Endothelial cell of umbilical vein (primary cell): ENCODE results near the gene HTR3D. TPM values are rescaled to one million over a fixed set of nuclear protein-coding genes. Genes with fewer than 3 reads are reported as not detected.

ENCODE experiments used
- Bru-seq: library from RNA; stranded (reverse); fragments of 400-500 nt; gene quantifications from one replicate; lab custom pipeline; 2021; lab: Mats Ljungman, UMichigan
- BruChase-seq, 2 experiments: library from RNA; stranded (reverse); fragments of 400-500 nt; gene quantifications; one replicate each; lab custom pipeline; 2021; lab: Mats Ljungman, UMichigan
- BruUV-seq: library from RNA; stranded (reverse); fragments of 400-500 nt; replicated peaks from 2 replicates; lab custom pipeline; 2021; lab: Mats Ljungman, UMichigan
- CTCF ChIA-PET: fragments of 300-600, 350-600 bp; sonication (Branson Sonifier 250); formaldehyde crosslinking; loops from one replicate; lab custom pipeline; 2021; ENCODE audit warnings: antibody characterized with exemption, inconsistent platforms; lab: Charles Lee
- POLR2A ChIA-PET: fragments of 300-600, 350-600 bp; sonication (Branson Sonifier 250); formaldehyde crosslinking; loops from one replicate; lab custom pipeline; 2021; ENCODE audit warnings: antibody characterized with exemption, inconsistent platforms; lab: Charles Lee
- DNase-seq: peaks from one replicate; pipeline ENCODE4 v3.0.0-alpha.2; 2011; ENCODE audit warnings: low read depth, low spot score
- FAIRE-seq: peaks from 2 replicates; lab custom pipeline; 2011; peaks lifted over from hg19 to GRCh38; lab: Jason Lieb, UNC
- H2AFZ ChIP-seq: 2 replicates; pipeline ENCODE4 v1.6.0; 2012; ENCODE audit warnings: low read depth, low read length, control low read depth, inconsistent platforms
- H3K27ac ChIP-seq: 2 replicates; pipeline ENCODE4 v1.5.1; 2011; ENCODE audit warnings: low read depth, mild to moderate bottlenecking, control low read depth, low read length, moderate library complexity; ENCODE audit not compliant: insufficient read depth
- H3K27me3 ChIP-seq, 2 experiments: 2 replicates each; pipeline versions ENCODE4 v1.6.0 to v1.6.1; 2011; ENCODE audit warnings: low read length in 2 of 2, mixed read lengths in 1 of 2; ENCODE audit not compliant: control insufficient read depth in 2 of 2, insufficient read depth in 2 of 2
- H3K36me3 ChIP-seq, 2 experiments: 2 replicates in 1 of 2; 3 replicates in 1 of 2; pipeline ENCODE4 v1.5.1; 2011; ENCODE audit warnings: low read length in 2 of 2, mild to moderate bottlenecking in 1 of 2, moderate library complexity in 1 of 2; ENCODE audit not compliant: control insufficient read depth in 2 of 2, insufficient read depth in 2 of 2; ENCODE audit errors: extremely low read depth in 1 of 2
- H3K4me1 ChIP-seq: 3 replicates; pipeline ENCODE4 v1.5.1; 2011; ENCODE audit warnings: mild to moderate bottlenecking, low read length; ENCODE audit not compliant: control insufficient read depth, insufficient read depth; ENCODE audit errors: extremely low read depth
- H3K4me2 ChIP-seq: 2 replicates; pipeline ENCODE4 v1.6.1; 2011; ENCODE audit warnings: low read length, control low read depth, mixed read lengths; ENCODE audit not compliant: insufficient read depth
- H3K4me3 ChIP-seq, 3 experiments: fragments of 200-600 bp in 1 of 3; sonication (generic), shearing (Covaris generic) in 1 of 3; replicated peaks in 1 of 3; 2 replicates each; pipeline ENCODE4 v1.5.1; 2011 to 2016; ENCODE audit warnings: control low read depth in 3 of 3, low read length in 3 of 3, mild to moderate bottlenecking in 2 of 3, inconsistent platforms in 1 of 3, low read depth in 1 of 3, moderate library complexity in 1 of 3; ENCODE audit not compliant: insufficient read depth in 1 of 3
- H3K79me2 ChIP-seq: 2 replicates; pipeline ENCODE4 v1.6.0; 2012; ENCODE audit warnings: low read length, inconsistent platforms; ENCODE audit not compliant: control insufficient read depth, insufficient read depth
- H3K9ac ChIP-seq: replicated peaks from 2 replicates; pipeline ENCODE3; 2011; ENCODE audit warnings: low read length, control low read depth; ENCODE audit not compliant: insufficient read depth; ENCODE audit errors: extremely low read depth
- H3K9me1 ChIP-seq: replicated peaks from 3 replicates; pipeline ENCODE4 v1.6.0; 2011; ENCODE audit warnings: mild to moderate bottlenecking, low read length; ENCODE audit not compliant: control insufficient read depth, insufficient read depth; ENCODE audit errors: extremely low read depth
- H3K9me3 ChIP-seq: replicated peaks from 2 replicates; pipeline ENCODE4 v1.5.1; 2012; ENCODE audit warnings: low read length, inconsistent platforms; ENCODE audit not compliant: control insufficient read depth, insufficient read depth
- H4K20me1 ChIP-seq: replicated peaks from 2 replicates; pipeline ENCODE3; 2011; ENCODE audit warnings: mild to moderate bottlenecking, low read length; ENCODE audit not compliant: control insufficient read depth, insufficient read depth; ENCODE audit errors: extremely low read depth
- EZH2 ChIP-seq: IDR thresholded peaks from 2 replicates; pipeline ENCODE4 v1.6.1; 2012; ENCODE audit warnings: borderline replicate concordance, low read depth, mild to moderate bottlenecking, moderate library complexity, low read length, inconsistent platforms; ENCODE audit not compliant: severe bottlenecking
- FOS ChIP-seq: IDR thresholded peaks from 2 replicates; pipeline ENCODE4 v1.6.1; 2011; ENCODE audit warnings: mild to moderate bottlenecking, low read length, moderate library complexity, borderline replicate concordance; ENCODE audit not compliant: insufficient read depth
- GATA2 ChIP-seq: IDR thresholded peaks from 2 replicates; pipeline ENCODE4 v1.7.0; 2011; ENCODE audit warnings: low read depth, mild to moderate bottlenecking, moderate library complexity, mixed read lengths, low read length; ENCODE audit not compliant: insufficient read length, insufficient read depth
- JUN ChIP-seq: IDR thresholded peaks from 2 replicates; pipeline ENCODE4 v1.6.1; 2011; ENCODE audit warnings: borderline replicate concordance, low read depth; ENCODE audit not compliant: insufficient read length, insufficient read depth
- MYC ChIP-seq: IDR thresholded peaks from one replicate; pipeline ENCODE4 v1.6.1; 2011; ENCODE audit warnings: mild to moderate bottlenecking, low read depth, low read length
- POLR2A ChIP-seq: IDR thresholded peaks from 2 replicates; pipeline ENCODE4 v1.6.1; 2012; ENCODE audit warnings: low read depth, mild to moderate bottlenecking, control low read depth, low read length
- POLR2AphosphoS5 ChIP-seq: IDR thresholded peaks from 2 replicates; pipeline ENCODE4 v1.6.1; 2012; ENCODE audit warnings: low read depth, mild to moderate bottlenecking, control low read depth, low read length, moderate library complexity; ENCODE audit not compliant: insufficient read depth
- dilution Hi-C: fragments of 300-500 bp; cut with MboI; formaldehyde crosslinking; loops from one replicate; pipeline ENCODE4 v1.15.0; 2019; ENCODE audit warnings: low sequenced_read_pairs; ENCODE audit not compliant: extremely low pct_ligation_motif_present
- intact Hi-C: fragments of 100-400 bp; cut with micrococcal nuclease; formaldehyde crosslinking; loops from one replicate; pipeline ENCODE4 v1.10.0; 2022
- long read RNA-seq: library from polyadenylated mRNA; stranded (forward); transcript quantifications from one replicate; pipeline ENCODE4 v2.0.0, GENCODE V29; 2021
- polyA minus RNA-seq, 3 experiments: library from RNA; depleted of rRNA, polyadenylated mRNA; stranded (reverse); fragments of >200 nt; gene quantifications; 1 replicate in 1 of 3; 2 replicates in 2 of 3; pipeline ENCODE4 v1.2.3, GENCODE V29; 2011
- polyA plus RNA-seq, 4 experiments: library from polyadenylated mRNA; depleted of rRNA in 3 of 4; stranded (reverse) in 3 of 4; unstranded in 1 of 4; fragments of >200 nt; gene quantifications; 2 replicates each; pipeline versions ENCODE4 v1.2.1 to v1.2.3, GENCODE V29; 2011 to 2012; ENCODE audit warnings: missing spikeins in 1 of 4
- total RNA-seq: library from RNA; stranded (reverse); gene quantifications from 2 replicates; pipeline ENCODE4 v1.2.3, GENCODE V29; 2021
- TF ChIP-seq, protein P1 (sequence below): IDR thresholded peaks from 2 replicates; pipeline ENCODE4 v1.6.1; 2011; ENCODE audit not compliant: insufficient read depth, insufficient read length
- TF ChIP-seq, protein P2 (sequence below), 2 donors: IDR thresholded peaks; 1 replicate in 1 of 2; 2 replicates in 1 of 2; pipeline ENCODE4 v1.5.1; 2011; ENCODE audit warnings: low read length in 2 of 2, mild to moderate bottlenecking in 2 of 2, moderate library complexity in 2 of 2, control low read depth in 1 of 2, inconsistent platforms in 1 of 2, low read depth in 1 of 2; ENCODE audit not compliant: insufficient read depth in 1 of 2; ENCODE audit errors: extremely low read depth in 1 of 2

HTR3D gene, protein sequence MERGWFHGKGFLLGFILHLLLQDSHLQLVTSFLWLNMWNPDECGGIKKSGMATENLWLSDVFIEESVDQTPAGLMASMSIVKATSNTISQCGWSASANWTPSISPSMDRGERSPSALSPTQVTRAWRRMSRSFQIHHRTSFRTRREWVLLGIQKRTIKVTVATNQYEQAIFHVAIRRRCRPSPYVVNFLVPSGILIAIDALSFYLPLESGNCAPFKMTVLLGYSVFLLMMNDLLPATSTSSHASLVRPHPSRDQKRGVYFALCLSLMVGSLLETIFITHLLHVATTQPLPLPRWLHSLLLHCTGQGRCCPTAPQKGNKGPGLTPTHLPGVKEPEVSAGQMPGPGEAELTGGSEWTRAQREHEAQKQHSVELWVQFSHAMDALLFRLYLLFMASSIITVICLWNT
- not detected in 2 replicates for total RNA-seq
- polyA plus RNA-seq = not detected in 2 replicates
- polyA plus RNA-seq (2011; cell fraction: cytosol; rRNA removed) = not detected in 2 replicates
- polyA plus RNA-seq (2011; cell fraction: nucleus; rRNA removed) = not detected in 2 replicates
- polyA plus RNA-seq (2012) = not detected in 2 replicates
- polyA minus RNA-seq = not detected in 2 replicates
- polyA minus RNA-seq (2011; cell fraction: cytosol; rRNA and poly(A)+ RNA removed) = not detected
- polyA minus RNA-seq (2011; cell fraction: nucleus; rRNA and poly(A)+ RNA removed) = not detected in 2 replicates
- not detected for Bru-seq, nascent RNA
- not detected for BruChase-seq, experiment 1, labeled RNA remaining after a 6-hour chase
- BruChase-seq, experiment 2, labeled RNA remaining after a 2-hour chase = percentile 10 among the genes with signal in this experiment
- long read RNA-seq = 0 reads

DNA sequence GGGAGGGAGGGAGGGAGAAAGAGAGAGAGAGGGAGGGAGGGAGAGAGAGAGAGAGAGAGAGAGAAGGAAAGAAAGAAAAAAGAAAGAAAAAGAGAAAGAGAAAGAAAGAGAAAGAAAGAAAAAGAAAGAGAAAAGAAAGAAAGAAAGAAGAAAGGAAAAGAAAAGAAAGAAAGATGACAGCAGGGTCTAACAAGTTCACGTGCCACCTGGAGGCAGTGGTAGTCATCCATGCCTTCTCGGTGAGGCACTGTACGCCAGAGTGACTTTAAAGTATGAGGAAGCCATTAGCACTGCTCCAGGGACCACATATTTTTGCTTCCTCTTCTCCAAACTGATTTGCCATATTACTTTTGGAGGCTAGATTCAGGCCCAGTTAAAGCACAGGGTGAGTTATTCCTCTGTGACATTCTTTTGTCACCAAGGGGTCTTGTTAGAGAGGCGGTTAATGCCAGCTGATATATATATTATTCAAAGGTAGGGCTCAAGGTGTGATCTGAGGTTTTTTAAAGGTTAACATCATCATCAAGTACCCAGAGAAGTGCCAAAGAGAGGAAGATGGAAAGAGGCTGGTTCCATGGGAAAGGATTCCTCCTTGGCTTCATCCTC lies at the start of gene HTR3D:
Gene HTR3D, plus strand, starts transcription at position 556 of the 606 bp plus-strand sequence. Its CDS starts 0 bp downstream, at position 556.
- no peak for FAIRE-seq
- CTCF ChIA-PET = no interaction called here

DNA sequence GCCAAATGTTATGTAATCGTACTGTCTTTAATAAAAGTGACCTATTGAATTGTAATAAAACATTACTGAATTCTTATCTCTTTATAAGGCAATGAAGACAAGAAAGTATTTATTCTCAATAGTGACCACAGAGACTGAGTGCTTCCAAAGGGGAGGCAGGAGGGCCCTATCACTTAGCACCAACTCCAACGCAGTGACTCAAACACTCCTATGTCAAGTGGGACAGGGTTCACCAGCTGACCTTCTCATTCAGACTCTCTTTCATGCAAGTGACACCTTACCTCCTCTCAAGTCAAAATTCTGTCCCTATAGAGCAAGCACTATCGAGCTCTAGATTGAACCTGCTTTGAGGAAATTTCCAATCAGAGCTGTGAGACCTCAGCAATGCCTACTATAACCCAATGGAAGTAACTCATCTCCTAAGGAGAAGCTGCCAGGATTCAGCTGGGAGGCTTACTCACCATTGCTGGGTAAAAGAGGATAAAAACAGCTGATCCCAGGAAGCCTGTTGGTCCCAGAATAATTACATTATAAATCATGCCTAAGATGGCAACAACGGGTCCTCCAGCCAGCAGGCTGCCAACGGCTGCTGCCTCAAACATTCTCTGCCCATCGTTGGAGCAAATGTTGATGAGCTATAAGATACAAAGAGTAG lies 49.4 kb upstream of the HTR3D start:
- no peaks in the 10 kb centered on the region for H3K9me3 ChIP-seq
- intact Hi-C loops (no loop called here), dilution Hi-C loops (no loop called here)
- ChIA-PET POLR2A (interaction anchor here (0.5 kb wide), 1 partner anchor 172 kb away, joined by 8 read pairs; no protein-coding TSS in a partner anchor), CTCF (interaction anchor here (0.7 kb wide), 1 partner anchor 10 kb away, joined by 3 read pairs; no protein-coding TSS in a partner anchor)
- H3K4me1 ChIP-seq = no peaks in the 10 kb centered on the region
- H3K27ac ChIP-seq = no peak overlapping the region
- no peak overlapping the region for H3K4me3 ChIP-seq
- H4K20me1 ChIP-seq = no peaks in the 10 kb centered on the region
- no peaks in the 10 kb centered on the region for H3K79me2 ChIP-seq
- no peaks in the 10 kb centered on the region for H3K9me1 ChIP-seq
- no peak overlapping the region for H3K4me2 ChIP-seq
- DNase-seq = no peak
- FAIRE-seq = no peak
- H3K9ac ChIP-seq = no peak overlapping the region
- TF ChIP-seq EZH2 (no peak), POLR2A (no peak), MYC (no peak), JUN (no peak), POLR2AphosphoS5 (no peak), GATA2 (no peak), FOS (no peak)
- TF ChIP-seq, protein P1, sequence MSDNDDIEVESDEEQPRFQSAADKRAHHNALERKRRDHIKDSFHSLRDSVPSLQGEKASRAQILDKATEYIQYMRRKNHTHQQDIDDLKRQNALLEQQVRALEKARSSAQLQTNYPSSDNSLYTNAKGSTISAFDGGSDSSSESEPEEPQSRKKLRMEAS = no peak
- TF ChIP-seq, protein P2, sequence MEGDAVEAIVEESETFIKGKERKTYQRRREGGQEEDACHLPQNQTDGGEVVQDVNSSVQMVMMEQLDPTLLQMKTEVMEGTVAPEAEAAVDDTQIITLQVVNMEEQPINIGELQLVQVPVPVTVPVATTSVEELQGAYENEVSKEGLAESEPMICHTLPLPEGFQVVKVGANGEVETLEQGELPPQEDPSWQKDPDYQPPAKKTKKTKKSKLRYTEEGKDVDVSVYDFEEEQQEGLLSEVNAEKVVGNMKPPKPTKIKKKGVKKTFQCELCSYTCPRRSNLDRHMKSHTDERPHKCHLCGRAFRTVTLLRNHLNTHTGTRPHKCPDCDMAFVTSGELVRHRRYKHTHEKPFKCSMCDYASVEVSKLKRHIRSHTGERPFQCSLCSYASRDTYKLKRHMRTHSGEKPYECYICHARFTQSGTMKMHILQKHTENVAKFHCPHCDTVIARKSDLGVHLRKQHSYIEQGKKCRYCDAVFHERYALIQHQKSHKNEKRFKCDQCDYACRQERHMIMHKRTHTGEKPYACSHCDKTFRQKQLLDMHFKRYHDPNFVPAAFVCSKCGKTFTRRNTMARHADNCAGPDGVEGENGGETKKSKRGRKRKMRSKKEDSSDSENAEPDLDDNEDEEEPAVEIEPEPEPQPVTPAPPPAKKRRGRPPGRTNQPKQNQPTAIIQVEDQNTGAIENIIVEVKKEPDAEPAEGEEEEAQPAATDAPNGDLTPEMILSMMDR (IDR thresholded peaks at IDR 0.05; ENCODE audit: extremely low read depth in 1 of 2, insufficient read depth in 1 of 2, low read depth in 1 of 2, low read length in 2 of 2) = no peak
- BruUV-seq = no TSS peak
- peaks cover 2 to 9% of the 10 kb centered on the region in 2 experiments for H3K36me3 ChIP-seq
- no peak overlapping the region for H2AFZ ChIP-seq
- H3K27me3 ChIP-seq = no peaks in the 10 kb centered on the region

More for the DNA sequence above, at the start of gene HTR3D:
- intact Hi-C loops (no loop called here), dilution Hi-C loops (no loop called here)
- Histone ChIP-seq H3K27ac (no peak within 1 kb of the TSS), H3K79me2 (no peaks in the 10 kb centered on the region), H3K36me3 (no peaks in the 10 kb centered on the region), H2AFZ (no peak within 1 kb of the TSS), H3K9me3 (no peaks in the 10 kb centered on the region), H3K4me3 (no peak within 1 kb of the TSS), H3K9me1 (no peaks in the 10 kb centered on the region), H3K27me3 (peaks cover 12 to 14% of the 10 kb centered on the region in 2 experiments), H4K20me1 (no peaks in the 10 kb centered on the region), H3K9ac (no peak within 1 kb of the TSS), H3K4me2 (no peak within 1 kb of the TSS), H3K4me1 (no peaks in the 10 kb centered on the region)
- BruUV-seq = no TSS peak
- POLR2A ChIA-PET = interaction anchor here (0.7 kb wide), 1 partner anchor 213 kb away, joined by 3 read pairs; no protein-coding TSS in a partner anchor
- TF ChIP-seq POLR2AphosphoS5 = no peak
- TF ChIP-seq GATA2 = no peak
- no peak for TF ChIP-seq FOS
- no peak for DNase-seq
